ENCODE measurements around the gene FHOD3. TPM values are rescaled to one million over a fixed set of nuclear protein-coding genes. Genes with fewer than 3 reads are reported as not detected.

Gene FHOD3
- total RNA-seq, 1 donor from 2014 or later: 8.9 TPM

GRCh38 chr18:36532394-36532793 is 234.9 kb downstream of the FHOD3 start:
- Mint-ChIP-seq H3K9me3 (ENCODE audit: low read depth) (no peaks in the 10 kb centered on the region), H3K36me3 (ENCODE audit: low read depth) (no peaks in the 10 kb centered on the region), H3K4me3 (ENCODE audit: unreplicated experiment) (no peak overlapping the region), H3K27ac (ENCODE audit: unreplicated experiment) (no peak overlapping the region), H3K4me1 (ENCODE audit: low read depth) (no peaks in the 10 kb centered on the region), H3K27me3 (ENCODE audit: low read depth) (peaks cover 3% of the 10 kb centered on the region)
- no peak for DNase-seq (ENCODE audit: low spot score)
- TF ChIP-seq CTCF (IDR thresholded peaks at IDR 0.05): no peak

GRCh38 chr18:36532815-36533214 is 235.3 kb downstream of the FHOD3 start:
- Mint-ChIP-seq H3K4me3 (ENCODE audit: unreplicated experiment) (no peak overlapping the region), H3K9me3 (ENCODE audit: low read depth) (no peaks in the 10 kb centered on the region), H3K36me3 (ENCODE audit: low read depth) (no peaks in the 10 kb centered on the region), H3K4me1 (ENCODE audit: low read depth) (no peaks in the 10 kb centered on the region), H3K27ac (ENCODE audit: unreplicated experiment) (no peak overlapping the region), H3K27me3 (ENCODE audit: low read depth) (peaks cover 3% of the 10 kb centered on the region)
- DNase-seq (ENCODE audit: low spot score): no peak
- TF ChIP-seq CTCF (IDR thresholded peaks at IDR 0.05): no peak

- Mint-ChIP-seq H3K27ac (ENCODE audit: unreplicated experiment) (no peak overlapping the region), H3K36me3 (ENCODE audit: low read depth) (no peaks in the 10 kb centered on the region), H3K9me3 (ENCODE audit: low read depth) (peaks cover 2% of the 10 kb centered on the region), H3K27me3 (ENCODE audit: low read depth) (peaks cover 3% of the 10 kb centered on the region), H3K4me1 (ENCODE audit: low read depth) (no peaks in the 10 kb centered on the region), H3K4me3 (ENCODE audit: unreplicated experiment) (no peak overlapping the region)
- no peak for DNase-seq (ENCODE audit: low spot score)
- no peak for TF ChIP-seq CTCF (IDR thresholded peaks at IDR 0.05)
Observed at GRCh38 chr18:36533446-36534153, 236.1 kb downstream of the FHOD3 start.

GRCh38 chr18:36534154-36534688 is 236.7 kb downstream of the FHOD3 start:
- TF ChIP-seq CTCF (IDR thresholded peaks at IDR 0.05): no peak
- Mint-ChIP-seq H3K4me3 (ENCODE audit: unreplicated experiment) (no peak overlapping the region), H3K36me3 (ENCODE audit: low read depth) (no peaks in the 10 kb centered on the region), H3K27ac (ENCODE audit: unreplicated experiment) (no peak overlapping the region), H3K27me3 (ENCODE audit: low read depth) (peaks cover 3% of the 10 kb centered on the region), H3K4me1 (ENCODE audit: low read depth) (no peaks in the 10 kb centered on the region), H3K9me3 (ENCODE audit: low read depth) (peaks cover 2% of the 10 kb centered on the region)
- no peak for DNase-seq (ENCODE audit: low spot score)

GRCh38 chr18:36535202-36535935 is 237.9 kb downstream of the FHOD3 start:
- no peak overlapping the region for H3K27ac Mint-ChIP-seq (ENCODE audit: unreplicated experiment)
- peaks cover 3% of the 10 kb centered on the region for H3K27me3 Mint-ChIP-seq (ENCODE audit: low read depth)
- H3K4me1 Mint-ChIP-seq (ENCODE audit: low read depth): no peaks in the 10 kb centered on the region
- TF ChIP-seq CTCF (IDR thresholded peaks at IDR 0.05): no peak
- H3K9me3 Mint-ChIP-seq (ENCODE audit: low read depth): peaks cover 2% of the 10 kb centered on the region
- H3K4me3 Mint-ChIP-seq (ENCODE audit: unreplicated experiment): no peak overlapping the region
- H3K36me3 Mint-ChIP-seq (ENCODE audit: low read depth): no peaks in the 10 kb centered on the region
- no peak for DNase-seq (ENCODE audit: low spot score)

Measured in chondrocyte (in vitro differentiated cells).